ENCODE data around the gene KTN1.

Gene KTN1, protein sequence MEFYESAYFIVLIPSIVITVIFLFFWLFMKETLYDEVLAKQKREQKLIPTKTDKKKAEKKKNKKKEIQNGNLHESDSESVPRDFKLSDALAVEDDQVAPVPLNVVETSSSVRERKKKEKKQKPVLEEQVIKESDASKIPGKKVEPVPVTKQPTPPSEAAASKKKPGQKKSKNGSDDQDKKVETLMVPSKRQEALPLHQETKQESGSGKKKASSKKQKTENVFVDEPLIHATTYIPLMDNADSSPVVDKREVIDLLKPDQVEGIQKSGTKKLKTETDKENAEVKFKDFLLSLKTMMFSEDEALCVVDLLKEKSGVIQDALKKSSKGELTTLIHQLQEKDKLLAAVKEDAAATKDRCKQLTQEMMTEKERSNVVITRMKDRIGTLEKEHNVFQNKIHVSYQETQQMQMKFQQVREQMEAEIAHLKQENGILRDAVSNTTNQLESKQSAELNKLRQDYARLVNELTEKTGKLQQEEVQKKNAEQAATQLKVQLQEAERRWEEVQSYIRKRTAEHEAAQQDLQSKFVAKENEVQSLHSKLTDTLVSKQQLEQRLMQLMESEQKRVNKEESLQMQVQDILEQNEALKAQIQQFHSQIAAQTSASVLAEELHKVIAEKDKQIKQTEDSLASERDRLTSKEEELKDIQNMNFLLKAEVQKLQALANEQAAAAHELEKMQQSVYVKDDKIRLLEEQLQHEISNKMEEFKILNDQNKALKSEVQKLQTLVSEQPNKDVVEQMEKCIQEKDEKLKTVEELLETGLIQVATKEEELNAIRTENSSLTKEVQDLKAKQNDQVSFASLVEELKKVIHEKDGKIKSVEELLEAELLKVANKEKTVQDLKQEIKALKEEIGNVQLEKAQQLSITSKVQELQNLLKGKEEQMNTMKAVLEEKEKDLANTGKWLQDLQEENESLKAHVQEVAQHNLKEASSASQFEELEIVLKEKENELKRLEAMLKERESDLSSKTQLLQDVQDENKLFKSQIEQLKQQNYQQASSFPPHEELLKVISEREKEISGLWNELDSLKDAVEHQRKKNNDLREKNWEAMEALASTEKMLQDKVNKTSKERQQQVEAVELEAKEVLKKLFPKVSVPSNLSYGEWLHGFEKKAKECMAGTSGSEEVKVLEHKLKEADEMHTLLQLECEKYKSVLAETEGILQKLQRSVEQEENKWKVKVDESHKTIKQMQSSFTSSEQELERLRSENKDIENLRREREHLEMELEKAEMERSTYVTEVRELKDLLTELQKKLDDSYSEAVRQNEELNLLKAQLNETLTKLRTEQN (N-terminal part only)

DNA sequence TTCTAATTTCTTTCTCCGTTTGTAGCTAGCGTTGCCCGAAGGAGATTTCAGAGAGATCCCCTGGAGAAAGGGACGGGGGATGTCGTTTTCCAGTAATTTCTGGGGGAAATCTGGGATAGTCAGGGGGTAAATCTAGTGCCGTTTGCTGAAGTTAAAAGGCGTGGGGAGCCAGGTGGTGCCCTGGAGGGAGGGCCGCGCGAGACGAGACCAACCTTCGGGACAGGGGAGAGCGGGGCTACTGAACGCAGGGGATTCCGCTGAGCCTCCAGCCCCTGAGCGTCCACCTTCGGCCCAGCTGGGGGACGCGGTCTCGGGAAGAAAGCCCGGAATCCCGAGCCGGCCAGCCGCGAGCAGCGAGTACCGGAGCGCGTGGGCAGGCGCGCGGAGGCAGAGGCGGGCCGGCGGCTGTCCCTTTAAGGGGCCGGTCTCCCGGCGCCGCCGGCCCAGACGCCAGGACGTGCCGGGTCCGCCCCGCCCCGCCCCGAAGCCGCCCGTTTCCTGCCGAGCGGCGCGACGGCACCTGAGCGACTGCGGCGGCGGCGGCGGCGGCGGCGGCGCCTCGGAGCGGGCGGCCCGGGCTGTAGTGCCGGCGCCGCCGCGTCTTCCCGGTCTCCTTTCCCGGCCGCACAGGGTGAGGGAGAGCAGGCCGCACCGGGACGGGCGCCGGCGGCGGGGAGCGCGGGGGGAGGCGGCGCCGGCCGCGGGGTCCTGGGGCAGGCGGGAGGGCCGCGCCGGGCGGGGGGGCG is at the start of gene KTN1:
Gene KTN1, plus strand, starts transcription at position 484 of the 746 bp plus-strand sequence. CDS start 31,842 bp downstream, outside the sequence.
- DNase-seq, result peak; percentile 89

DNA sequence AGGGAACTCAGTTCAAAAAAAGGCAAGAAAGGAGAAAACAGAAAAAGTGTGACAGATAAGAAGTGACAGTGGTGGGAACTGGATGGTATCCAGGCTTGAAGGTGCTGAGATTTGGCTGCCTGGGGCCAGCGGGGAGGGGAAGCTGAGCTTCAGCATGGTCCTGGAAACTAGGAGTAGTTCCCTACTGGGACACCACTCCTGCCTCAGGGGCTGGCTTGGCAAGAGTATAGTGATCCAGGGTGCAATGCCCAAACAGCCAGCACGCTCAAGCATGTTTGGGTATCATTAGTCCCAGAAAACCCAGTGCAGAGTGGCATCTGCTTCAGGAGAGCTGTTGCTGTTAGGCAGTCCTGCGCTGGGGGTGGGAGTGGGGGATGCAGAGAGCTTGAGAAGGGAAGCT is 49.5 kb upstream of the KTN1 start:
- no peak for DNase-seq

DNA sequence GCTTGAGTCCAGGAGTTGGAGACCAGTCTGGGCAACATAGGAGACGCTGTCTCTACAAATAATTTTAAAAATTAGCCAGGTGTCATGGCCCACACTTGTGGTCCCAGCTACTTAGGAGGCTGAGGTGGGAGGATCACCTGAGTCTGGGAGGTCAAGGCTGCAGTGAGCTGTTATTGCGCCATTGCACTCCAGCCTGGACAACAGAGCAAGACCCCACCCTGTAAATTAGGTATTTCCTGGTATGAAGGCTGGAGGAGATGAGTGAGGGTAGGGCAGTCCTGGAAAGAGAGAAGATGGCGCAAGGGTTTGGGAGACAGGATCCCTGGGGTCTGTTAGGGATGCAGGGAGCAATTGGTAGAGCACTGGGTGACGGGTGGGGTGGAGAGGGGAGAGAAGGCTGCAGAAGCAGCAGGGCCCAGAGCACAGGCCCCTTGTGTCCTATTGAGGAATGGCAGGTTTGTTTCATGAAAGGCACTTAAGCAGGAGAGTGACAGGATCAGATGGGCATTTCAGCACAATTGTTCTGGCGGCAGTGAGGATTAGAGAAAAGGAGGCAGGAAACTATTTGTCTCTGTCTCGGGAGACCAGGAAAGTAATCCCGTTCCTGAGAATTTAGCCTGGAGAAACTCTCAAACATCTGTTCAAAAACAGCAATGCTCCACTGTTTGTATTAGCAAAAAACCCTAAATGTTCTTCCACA is 47.2 kb upstream of the KTN1 start:
- DNase-seq, result no peak

DNA sequence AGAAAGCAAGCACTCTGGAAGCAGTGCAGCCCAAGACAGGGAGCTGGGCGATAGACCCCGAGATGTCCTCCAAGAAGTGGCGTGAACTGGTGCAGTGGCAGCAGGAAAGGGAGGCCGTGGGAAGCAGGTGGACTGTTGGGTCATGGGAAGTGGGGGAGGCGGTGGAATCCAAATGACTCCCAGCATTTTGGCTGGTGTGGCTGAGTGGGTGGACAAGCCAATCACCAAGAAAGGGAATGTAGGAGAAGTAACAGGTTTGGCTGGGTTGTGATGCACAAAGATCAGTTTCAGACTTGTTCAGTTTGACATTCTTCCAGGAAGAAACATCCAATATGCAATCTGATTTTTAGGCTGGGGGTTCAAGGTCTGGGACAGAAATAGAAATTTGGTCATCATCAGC is 46.0 kb upstream of the KTN1 start:
- DNase-seq, result no peak

DNA sequence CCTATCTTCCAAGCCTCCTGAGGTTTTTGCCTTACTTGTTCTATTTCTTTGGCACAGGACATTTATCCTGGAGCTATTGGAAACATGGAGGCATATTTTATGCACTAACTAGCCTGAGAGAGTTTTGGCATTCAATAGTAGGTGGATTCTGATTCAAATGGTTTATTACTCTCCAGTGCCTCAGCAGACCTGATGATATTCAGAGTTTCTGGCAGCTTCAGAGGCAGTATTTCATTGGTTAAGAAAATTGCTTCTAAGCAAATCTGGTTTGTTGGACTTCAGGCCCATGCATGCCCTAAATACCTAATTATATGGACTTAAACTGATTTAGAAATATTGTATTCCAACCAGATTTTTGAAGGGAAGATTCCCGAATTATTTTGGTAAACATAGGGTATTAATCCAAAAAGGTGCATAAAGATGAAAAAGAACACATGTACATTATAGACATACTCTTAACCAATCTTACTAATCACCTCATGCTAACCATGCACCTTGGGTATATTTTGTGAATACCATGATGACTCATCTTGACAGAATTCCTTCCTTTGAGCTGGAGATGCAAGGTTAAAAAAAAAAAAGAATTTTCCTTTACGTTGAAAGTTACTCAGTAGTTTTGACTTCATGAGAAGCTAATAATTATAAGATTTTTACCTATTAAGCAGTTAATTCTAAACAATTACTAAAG is 44.3 kb upstream of the KTN1 start:
- no peak for DNase-seq

DNA sequence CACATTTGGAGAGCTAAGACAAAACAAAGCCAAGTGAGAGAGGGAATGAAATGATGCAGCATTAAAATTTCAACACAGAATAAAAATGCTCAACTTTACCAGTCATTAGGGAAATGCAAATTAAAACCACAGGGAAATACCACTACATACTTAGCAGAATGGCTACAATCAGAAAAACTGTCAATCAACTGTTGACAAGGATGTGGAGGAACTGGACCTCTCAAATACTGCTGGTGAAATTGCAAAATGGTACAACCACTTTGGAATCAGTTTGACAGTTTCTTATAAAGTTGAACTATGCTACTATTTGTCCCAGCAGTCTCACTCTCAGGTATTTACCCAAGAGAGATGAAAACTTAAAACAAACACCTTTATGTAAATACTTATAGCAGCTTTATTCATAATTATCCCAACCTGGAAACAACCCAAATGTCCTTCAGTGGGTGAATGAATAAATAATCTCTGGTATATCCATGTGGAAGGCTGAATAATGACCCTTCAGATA is 43.8 kb upstream of the KTN1 start:
- no peak for DNase-seq

DNA sequence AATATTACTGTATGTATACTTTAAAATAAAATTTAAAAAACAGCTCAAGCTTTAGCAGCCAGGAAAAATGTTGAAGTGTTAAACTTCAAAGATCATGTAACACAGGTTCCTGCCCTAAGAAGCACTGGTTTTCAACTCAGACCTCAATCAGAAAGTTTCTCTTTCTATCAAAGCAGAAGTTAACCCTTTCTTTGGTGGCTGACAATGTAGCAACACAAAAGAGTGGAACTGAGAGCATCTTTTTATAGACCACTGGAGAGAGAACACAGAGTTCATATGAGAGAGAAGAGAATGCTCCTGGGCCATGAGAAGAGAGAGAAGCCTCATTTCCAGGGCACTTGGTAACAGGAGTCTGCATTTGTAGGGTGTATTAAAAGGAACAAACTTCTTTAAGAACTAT is 42.2 kb upstream of the KTN1 start:
- no peak for DNase-seq

DNA sequence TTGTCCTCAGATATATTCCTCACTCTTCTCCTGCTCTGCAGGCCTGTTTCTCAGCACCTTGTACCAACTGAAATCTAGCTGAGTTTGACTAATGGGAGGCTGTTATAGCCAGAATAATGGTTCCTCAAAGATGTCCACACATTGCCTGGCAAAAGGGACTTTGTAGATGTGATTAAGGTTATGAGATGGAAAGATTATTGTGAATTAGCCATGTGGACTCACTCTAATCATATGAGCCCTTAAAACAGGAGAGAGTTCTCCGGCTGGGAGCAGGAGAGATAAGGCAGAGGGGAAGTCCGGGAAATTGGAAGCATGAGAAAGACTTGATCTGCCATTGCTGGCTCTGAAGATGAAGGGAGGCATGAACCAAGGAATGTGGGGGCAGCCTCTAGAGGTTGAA is 40.0 kb upstream of the KTN1 start:
- no peak for DNase-seq

DNA sequence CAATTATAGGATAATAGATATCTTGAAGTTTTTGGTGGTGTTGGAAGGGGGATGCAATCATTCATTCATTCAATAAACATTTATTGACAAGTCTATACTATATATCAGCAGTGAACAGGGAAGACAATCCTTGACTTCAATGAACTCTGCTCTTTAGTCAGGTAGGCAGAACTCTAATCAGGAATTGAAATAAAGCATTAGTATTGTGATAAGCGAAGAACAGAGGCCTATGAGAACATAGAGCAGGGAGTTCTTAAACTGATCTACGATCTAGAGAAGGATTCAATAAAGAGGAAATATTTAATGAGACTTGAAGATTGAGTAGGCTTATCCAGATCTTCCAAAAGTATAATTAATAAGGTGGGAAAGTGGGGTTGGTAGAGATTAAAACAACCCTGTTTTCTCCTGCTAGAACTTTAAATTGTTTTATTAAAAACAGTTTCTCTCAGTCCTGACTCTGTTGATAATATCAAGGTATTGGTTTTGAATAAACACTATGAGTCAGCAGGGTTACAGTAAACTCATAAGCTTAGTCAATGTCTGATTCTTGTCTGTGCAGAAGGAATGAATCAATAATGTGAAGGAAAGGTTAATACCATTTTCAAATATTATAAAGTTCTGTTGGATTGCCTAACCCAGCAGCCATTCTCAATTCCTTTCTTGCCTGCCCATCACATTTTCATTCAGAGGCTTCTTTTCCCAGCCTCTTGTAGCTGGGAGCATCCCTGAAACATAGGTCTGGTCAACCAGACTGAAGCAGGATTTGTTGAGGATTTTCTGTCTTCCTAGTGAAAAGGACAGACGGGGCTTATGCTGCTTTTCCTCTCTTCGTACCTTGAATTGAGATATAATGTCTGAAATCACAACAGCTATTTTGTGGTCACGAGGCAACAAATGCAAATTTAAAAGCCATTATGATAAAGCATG is 38.9 kb upstream of the KTN1 start:
- DNase-seq, result peak; percentile 31

DNA sequence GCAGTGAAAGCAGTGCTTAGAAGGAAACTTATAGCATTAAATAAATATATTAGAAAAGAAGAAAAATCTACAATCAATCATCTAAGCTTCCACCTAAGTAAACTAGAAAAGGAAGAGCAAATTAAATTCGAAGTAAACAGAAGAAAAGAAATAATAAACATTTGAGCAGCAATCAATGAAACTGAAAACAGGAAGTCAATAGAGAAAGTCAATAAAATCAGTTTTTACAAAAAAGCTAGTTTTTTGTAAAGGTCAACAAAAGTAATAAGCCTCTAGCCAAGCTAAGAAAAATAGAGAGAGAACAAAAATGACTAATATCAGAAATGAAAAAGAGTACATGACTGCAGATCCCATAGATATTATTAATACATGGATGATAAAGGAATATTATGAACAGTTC is 34.2 kb upstream of the KTN1 start:
- no peak for DNase-seq

DNA sequence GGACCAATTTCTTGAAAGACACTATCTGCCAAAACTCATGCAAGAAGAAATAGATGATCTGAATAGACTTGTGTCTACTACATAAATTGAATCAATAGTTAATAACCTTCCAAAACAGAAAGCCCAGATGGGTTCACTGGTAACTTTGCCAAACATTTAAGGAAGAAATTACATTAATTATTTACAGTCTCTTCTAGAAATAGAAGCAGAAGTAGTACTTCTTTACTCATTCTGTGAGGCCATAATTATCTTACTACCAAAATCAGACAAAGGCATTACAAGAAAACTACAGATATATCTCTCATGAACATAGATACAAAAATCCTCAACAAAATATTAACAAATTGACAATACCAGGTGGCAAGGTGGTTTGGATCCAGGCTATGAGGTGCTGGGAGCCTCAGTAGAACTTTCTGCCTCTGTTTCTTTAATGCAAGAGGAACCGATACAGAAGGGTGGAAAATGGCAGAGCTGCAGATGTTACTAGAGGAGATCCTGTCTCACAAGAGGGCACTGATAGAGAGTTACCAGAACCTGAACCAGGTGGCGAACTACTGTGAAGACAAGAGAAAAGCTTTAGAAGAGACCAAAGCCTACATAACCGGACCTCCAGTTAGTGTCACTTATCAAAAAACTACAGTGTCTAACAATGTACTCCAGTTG is 33.7 kb upstream of the KTN1 start:
- no peak for DNase-seq

DNA sequence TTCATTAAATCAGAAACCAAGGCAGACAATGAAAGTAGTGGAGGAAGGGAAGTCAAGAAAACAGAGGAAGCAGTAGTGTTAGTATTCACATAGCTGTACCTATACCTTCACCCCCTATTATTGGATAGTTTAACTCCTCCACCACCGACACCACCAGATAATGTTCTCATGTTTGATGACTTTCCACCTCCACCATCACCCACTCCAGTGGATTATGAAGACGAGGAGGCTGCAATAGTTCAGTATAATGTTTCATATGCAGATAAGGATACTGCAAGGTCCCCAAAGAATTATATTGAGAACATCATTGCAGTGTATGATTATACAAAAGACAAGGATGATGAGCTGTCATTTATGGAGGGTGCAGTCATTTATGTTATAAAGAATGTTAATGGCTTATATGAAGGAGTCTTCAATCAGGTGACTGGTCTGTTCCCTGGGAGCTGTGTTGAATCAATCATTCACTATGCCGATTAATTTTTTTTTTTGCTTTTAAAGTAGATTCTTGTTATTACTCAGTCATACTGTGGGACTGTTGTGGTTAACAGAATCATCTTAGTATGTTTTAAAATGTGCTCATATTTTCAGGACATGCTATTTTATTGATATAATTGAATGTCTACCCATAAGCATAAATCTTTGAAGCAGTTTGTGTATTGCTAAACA is 32.2 kb upstream of the KTN1 start:
- DNase-seq, result no peak

DNA sequence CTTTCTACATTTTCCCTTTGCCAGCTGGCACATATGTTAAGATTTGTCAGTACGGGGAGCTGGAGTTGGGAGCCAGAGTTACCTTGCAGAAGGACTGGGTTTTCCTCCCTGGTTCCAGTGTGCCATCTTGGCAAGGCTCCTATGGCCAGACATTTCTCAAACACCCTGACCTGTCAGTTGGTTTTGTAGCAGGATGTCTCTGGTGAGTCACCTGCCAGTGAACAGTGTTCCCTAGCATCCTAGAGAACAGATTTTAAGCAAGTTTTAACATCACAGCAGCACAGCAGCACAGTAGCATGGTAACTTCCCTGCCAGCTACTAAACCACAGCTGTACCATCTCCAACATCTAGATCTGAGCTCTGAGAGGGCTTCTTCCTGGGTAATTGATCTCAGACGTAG is 26.2 kb upstream of the KTN1 start:
- no peak for DNase-seq

DNA sequence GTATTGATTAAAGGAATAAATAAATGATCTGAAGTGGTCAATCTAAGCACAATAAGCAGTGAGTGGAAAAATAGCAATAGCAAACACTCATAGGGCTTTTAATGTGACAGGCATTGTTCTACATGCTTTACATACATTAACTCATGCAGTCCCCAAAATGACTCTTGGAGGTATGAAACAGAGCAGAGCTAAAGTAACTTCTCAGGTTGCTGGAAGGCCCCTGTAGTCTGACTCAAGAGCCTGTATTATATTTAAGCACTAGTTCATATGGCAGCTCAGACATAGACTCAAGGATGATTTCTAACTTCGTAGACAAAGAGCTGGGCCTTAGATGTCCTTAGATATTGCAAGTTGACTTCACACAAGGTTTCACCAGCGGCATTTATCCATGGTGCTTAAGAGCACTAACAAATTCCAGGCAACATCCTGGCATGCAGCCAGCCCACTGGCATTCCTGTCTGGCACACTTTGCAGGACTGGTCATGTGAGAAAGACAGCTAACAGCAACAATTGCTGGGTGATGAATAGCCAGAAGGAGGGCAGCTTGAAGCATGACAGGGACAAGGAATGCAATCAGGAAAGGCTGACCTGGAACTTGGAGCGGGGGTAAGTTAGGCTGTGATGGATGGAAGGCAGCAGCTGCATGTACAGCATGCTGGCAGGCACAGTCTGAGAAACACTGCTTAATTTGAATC is 22.9 kb upstream of the KTN1 start:
- DNase-seq, result no peak

DNA sequence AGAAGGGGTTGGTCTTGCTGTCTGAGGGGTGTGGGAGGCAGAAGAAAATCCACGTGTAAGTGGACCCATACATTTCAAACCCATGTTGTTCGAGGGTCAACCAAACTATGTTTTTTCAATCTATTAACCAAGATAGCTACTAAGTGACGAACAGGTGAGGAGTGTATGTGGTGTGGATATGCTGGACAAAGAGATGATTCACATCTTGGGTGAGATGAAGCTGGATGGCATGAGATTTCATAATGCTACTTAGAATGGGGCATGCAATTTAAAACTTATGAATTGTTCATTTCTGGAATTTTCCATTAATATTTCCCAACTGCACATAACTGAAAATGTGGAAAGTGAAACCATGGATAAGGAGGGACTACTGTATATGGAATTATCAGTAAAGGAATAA is 17.9 kb upstream of the KTN1 start:
- no peak for DNase-seq

DNA sequence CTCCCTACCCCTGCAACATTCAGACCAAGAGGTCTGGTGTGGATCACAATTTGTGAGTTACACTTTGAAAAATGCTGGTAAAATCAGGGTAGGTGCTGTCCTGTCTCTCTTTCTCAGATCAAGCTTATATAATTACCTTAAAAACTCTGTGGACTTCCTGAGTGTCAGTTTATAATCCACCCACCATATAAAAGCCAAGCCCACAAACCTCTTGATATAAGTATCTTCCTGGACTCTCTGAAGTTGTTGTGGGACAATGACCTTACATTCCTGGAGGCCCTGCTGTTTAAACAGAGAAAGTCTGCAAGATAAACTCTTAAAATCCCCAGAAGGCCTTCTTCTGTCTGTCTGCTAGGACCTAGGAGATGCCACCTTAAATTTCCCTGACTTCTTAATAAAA is 11.4 kb upstream of the KTN1 start:
- DNase-seq, result no peak

DNA sequence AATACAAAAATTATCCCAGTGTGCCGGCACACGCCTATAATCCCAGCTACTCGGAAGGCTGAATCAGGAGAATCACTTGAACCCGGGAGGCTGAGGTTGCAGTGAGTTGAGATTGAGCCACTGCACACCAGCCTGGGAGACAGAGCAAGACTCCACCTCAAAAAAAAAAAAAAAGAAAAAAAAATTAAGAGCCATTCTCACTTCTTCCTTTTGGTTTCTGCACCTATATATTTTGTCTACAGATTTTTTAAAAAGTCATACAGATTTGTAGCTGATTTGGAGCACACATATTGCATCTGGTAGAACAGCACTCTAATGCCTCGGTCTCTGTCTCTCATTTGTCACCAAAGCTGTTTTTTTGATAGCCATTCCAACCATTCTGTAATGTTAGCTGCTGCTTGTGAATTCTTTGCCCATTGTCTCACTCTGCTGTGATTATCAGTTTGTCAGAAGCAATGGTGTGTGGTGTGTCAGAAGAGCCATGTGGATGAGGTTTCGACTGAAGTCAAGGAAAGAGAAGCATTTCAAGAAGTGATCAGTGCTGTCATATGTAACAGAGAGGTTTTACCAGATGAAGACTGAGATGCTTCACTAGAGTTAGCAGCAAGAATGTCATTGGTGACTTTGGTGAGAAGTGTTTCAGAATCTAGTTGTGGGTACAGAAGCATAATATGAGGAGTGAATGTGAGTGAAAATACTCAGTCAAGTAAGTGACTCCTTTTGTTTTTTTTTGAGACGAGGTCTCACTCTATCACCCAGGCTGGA is 8.7 kb upstream of the KTN1 start:
- DNase-seq, result no peak

Measured in activated CD4-positive, alpha-beta T cell treated with anti-CD3 and anti-CD28 coated beads, Interleukin-2, Interleukin-6, amounts not matched to agents 100 ng/mL and 50 ng/mL, durations not matched to agents 16 hours and 8 hours (primary cell).